Endometrium (tissue), 2 donors: ENCODE data around the gene KRTDAP.
"Not testable (repeated sequence)": the region's sequence is repeated elsewhere in the genome, so short reads cannot be mapped to it uniquely, and the experiment has no call there.

Experiments
- FAIRE-seq: peaks from 2 replicates; lab custom pipeline; 2012; peaks lifted over from hg19 to GRCh38; lab: Jason Lieb, UNC
- donor health status: control.
- donor health status: control.

KRTDAP gene

DNA sequence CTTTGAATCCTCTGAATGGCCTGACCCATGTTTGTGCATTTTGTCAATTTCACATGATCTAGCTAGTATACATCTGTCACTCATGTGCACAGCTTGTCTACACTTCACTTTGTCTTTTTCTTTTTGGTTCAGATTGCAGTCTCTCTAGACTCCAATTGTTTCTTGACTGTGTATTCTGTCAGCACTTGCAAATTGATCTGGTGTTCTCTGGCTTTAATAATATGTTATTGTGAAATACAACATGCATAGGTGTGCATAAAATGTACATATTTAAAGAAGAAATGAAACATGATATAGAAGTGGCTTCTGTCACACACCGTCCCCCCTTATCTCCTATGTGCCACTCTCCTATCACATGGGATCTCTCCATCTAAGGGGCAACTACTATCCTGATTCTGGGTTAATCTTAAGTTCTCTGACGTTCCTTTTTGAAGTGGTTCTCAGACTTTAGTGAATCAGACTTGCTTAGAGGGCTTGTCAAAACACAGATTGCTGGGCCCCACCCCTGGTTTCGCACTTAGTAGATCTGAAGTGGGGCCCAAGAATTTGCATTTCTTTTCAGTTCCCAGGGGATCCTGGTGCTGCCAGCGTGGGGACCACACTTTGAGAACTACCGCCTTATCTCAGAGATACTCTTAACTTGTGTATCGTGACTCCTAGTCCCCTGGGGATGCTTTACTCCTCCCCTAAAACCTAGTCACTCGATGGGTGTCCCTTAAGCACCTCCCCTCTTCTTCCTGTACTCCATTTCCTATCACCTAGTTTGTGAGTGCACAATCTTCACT is 5.8 kb downstream of the KRTDAP start:
- no peak for FAIRE-seq

DNA sequence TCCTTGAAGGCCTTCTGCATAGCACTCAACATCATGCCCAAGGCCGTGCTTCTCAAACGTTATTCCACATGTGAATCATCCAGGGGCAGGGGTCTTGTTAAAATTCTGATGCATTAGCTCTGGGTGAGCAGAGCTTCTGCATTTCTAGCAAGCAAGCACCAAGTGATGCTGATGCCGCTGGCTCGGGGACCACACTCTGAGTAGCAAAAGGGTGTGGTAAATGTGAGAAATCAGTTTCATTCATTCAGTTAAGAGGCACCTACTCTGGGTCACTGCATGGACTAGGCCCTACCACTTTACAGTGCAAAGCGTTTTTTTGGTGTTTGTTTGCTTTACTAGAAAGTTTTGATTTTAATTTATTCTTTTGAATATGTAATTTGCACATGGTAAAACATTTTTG is 7.2 kb downstream of the KRTDAP start:
- FAIRE-seq: no peak

DNA sequence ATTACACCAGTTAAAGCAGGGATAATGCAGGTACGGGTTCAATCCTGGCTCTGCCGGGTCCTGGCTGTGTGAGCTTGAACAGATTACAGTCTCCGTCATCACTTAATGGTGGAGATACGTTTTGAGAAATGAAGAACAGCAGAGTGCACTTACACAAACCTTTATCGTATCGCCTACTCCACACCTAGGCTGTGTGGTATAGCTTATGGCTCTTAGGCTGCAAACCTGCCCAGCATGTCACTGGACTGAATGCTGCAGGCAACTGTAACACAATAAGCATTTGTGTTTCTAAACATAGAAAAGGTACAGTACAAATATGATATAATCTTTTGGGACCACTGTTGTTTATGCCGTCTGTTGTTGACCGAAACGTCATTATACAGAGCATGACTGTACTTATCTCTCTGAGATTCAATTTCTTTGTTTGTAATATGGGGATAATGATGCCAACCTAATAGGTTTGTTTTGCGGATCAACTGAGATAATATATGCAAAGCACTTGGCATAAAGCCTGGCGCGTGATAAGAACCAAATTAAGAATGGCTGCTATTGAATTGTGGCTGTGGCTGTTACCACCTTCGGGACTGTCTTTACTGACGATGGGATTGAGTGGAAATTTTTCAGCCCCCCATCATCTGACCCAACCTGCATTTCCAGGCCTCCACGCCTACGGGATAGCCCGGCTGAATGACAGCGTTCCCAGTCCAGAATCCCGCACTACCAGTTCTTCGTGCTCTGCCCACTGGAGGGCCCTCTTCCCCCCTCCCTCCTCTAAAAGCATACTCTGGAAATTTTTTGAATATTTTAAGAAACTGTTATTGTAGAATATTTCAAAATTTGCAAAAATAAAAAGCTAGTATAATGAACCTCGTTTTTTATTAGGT is 11.2 kb downstream of the KRTDAP start:
- no peak for FAIRE-seq

DNA sequence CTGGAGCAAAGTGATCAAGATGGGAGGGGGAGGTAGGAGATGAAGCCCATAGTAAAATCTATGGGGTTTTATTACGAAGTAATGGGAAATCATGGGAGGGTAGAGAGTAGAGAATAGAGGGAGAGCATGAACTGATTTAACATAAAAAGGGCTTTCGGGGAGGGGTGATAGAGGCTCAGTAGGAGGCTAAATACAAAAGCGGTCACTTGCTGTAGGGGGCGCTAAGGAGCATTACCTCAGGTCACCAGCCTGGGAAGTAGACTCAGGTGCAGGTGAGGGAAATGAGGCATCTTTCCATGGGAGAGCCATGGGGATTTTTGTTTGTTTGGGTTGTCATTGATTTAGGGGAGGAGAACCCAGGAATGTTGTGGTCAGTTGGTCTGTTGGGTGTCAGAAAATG is 14.1 kb downstream of the KRTDAP start:
- no peak for FAIRE-seq

DNA sequence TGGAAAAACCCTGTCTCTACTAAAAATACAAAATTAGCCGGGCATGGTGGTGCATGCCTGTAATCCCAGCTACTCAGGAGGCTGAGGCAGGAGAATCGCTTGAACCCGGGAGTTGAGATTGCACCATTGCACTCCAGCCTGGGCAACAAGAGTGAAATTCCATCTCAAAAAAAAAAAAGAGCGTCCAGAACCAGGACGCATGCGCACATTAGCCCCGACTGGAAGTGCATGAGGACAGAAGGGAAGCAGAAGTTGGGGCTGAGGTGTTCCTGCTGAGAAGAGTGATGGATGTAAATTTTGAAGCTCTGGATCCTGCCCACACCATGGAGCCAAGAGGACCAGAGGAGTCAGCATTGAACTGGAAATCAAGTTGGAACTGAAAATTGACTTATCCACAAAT is 15.7 kb downstream of the KRTDAP start:
- FAIRE-seq: not testable (repeated sequence)

- FAIRE-seq: no peak
Observed at GRCh38 chr19:35474104-35474503, 16.2 kb downstream of the KRTDAP start.

DNA sequence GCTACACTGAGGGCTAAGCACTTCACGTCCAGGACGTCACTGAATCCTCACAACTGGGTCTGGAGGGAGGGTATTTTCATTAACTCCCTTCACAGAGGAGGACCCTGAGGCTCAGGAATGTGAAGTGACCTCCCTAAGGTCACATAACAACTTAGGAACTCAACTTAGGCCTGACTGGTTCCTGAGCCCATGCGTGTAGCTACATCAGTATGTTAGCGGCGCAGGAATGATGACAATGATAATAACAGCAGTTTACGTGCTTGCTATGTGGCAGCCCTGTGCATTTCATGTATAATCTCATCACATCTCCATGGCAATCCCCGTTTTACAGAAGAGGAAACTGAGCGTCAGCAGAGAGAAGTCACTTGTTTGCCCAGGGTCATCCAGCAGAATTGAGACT is 18.3 kb downstream of the KRTDAP start:
- FAIRE-seq: no peak

GRCh38 chr19:35471075-35471474 is 19.2 kb downstream of the KRTDAP start:
- not testable (repeated sequence) for FAIRE-seq

DNA sequence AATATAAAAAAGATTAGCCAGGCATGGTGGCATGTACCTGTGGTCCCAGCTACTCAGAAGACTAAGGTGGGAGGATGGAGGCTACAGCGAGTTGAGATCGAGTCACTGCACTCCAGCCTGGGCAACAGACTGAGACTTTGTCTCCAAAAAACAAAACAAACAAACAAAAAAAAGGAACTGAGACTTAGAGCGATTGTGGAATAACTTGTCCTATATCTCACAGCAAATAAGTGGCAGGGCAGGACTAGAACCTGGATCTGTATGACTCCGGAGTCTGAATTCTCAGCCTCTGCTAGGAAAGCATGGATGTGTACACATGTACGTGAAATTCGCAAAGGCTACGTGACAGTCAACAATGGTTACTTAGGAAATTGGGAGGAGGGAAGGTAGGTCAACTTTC is 20.1 kb downstream of the KRTDAP start:
- no peak for FAIRE-seq

GRCh38 chr19:35468637-35469036 is 21.6 kb downstream of the KRTDAP start:
- no peak for FAIRE-seq

GRCh38 chr19:35466259-35466658 is 24.0 kb downstream of the KRTDAP start:
- FAIRE-seq: no peak

DNA sequence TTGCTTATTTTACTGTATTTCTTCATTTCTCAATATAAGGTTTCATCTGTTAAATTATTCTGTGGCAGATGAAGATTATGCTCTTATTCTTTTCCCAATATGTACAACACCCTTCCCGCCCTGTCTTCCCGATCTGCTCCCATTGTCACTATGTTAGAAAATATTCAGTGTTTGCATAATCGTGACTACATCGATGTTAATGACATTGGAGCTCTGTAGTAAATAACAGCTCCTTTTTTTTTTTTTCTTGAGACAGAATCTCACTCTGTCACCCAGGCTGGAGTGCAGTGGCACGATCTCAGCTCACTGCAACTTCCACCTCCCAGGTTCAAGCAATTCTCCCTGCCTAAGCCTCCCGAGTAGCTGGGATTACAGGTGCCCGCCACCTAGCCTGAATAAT is 27.3 kb downstream of the KRTDAP start:
- not testable (repeated sequence) for FAIRE-seq

DNA sequence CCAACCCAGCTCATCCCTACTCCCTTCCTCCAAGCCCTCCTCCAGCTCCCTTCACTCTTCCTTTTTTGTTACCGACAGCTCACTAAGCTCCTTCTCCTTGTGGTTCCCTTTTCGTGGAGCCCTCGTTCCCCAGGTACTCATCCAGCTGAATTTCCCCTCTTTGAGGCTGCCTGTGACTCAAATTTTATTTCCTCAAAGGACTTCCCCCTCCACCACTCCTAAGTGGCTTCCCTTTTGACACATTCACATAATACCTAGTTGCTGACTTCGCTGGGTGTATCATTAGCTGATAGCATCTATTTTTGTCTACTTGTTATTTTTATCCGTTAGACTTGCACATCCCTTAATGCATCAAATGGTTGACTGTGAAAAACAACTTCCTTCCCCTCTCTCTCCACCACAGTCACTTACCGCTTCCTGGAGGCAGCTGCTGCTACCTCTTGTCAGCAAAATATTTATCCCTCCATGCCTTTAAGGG is 27.7 kb downstream of the KRTDAP start:
- no peak for FAIRE-seq

GRCh38 chr19:35461788-35462187 is 28.5 kb downstream of the KRTDAP start:
- FAIRE-seq: not testable (repeated sequence)

GRCh38 chr19:35461060-35461459 is 29.2 kb downstream of the KRTDAP start:
- FAIRE-seq: no peak

- FAIRE-seq: no peak
Observed at GRCh38 chr19:35460608-35461007, 29.7 kb downstream of the KRTDAP start.

DNA sequence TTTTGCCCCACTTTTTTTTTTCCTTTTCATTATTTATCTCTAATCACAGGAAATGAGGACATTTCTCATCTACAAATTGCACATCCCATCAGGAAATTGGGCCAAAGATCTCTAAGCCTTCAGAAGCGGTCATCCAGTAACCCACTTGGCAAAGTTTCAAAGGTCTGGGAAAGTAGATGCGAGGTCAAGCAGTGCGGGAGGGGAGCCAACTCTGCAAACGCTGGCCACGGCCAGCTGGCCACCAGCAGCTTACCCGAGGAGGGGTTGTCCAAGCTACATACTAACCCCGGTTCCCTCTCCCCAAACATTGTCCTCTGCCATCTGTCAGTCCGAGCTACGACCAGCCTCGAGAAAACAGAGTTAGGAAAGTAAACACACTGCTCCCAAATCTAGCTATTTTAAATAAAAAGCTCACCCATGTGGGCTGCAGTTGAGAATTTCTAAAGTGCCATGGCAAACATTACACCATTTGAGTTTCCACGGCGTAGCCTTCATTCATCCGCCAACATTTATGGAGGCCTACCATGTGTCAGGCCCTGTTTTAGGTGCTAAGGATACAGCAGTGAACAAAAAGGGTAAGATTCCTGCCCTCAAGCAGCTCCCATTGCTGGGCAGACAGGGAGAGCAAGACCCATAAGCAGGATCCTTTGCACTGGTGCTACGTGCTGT is 30.7 kb downstream of the KRTDAP start:
- FAIRE-seq: no peak

DNA sequence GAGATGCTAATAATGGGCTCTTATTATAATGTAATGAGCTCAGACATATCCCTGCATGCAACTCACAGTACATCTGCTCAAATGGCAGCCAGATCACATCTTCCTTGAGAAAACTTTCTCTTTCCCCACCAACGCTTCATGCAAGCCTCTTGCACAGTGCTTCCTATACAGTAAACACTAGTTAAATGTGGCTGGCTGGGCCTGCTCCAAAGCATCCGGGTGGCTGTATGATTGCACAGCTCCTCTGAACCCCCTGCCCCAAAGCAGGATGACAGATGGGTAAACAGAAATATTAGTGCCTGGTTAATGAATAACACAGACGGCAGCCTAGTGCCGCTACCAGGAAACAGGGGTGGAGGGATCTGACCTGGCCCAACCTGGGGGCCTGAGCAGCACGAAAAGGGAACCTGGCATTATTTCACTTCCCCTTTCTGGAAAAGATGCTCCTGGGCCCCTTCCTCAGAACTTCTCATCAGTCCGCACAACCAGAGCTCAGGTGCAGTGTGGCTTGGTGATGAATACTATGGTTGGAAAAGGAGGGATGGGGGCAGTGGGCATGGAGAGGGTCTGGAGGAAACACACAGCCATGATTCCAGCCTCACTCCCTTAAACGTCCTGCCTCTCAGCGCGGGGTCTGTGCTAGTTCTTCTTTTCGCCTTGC is 31.4 kb downstream of the KRTDAP start:
- no peak for FAIRE-seq

- FAIRE-seq: no peak
Observed at GRCh38 chr19:35458192-35458591, 32.1 kb downstream of the KRTDAP start.

GRCh38 chr19:35457173-35457572 is 33.1 kb downstream of the KRTDAP start:
- no peak for FAIRE-seq

GRCh38 chr19:35455616-35456201 is 34.6 kb downstream of the KRTDAP start:
- FAIRE-seq: no peak

GRCh38 chr19:35454663-35455062 is 35.6 kb downstream of the KRTDAP start:
- FAIRE-seq: no peak
